Measurements from ENCODE around the gene DPP10.

- TF ChIP-seq CTCF (IDR thresholded peaks at IDR 0.05) (no peak), ZFX (IDR thresholded peaks at IDR 0.05; ENCODE audit: borderline replicate concordance) (no peak)
Measured at GRCh38 chr2:114762376-114762775, 319.9 kb downstream of the DPP10 start.

Measured in 22Rv1 (cell line).